ENCODE measurements around the gene MYLK2.

- TF ChIP-seq, protein P1, sequence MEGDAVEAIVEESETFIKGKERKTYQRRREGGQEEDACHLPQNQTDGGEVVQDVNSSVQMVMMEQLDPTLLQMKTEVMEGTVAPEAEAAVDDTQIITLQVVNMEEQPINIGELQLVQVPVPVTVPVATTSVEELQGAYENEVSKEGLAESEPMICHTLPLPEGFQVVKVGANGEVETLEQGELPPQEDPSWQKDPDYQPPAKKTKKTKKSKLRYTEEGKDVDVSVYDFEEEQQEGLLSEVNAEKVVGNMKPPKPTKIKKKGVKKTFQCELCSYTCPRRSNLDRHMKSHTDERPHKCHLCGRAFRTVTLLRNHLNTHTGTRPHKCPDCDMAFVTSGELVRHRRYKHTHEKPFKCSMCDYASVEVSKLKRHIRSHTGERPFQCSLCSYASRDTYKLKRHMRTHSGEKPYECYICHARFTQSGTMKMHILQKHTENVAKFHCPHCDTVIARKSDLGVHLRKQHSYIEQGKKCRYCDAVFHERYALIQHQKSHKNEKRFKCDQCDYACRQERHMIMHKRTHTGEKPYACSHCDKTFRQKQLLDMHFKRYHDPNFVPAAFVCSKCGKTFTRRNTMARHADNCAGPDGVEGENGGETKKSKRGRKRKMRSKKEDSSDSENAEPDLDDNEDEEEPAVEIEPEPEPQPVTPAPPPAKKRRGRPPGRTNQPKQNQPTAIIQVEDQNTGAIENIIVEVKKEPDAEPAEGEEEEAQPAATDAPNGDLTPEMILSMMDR (conservative IDR thresholded peaks at IDR 0.05; ENCODE audit: low read length), result no peak
- TF ChIP-seq EZH2phosphoT487 (IDR thresholded peaks at IDR 0.05; ENCODE audit: borderline replicate concordance, low read depth, low read length), result no peak
Measured at GRCh38 chr20:31827059-31827458, 7.9 kb downstream of the MYLK2 start.
